ENCODE data around the gene UBE2J2. TPM values are rescaled to one million over a fixed set of nuclear protein-coding genes. Genes with fewer than 3 reads are reported as not detected.

UBE2J2 gene
- total RNA-seq, 1 donor from 2014 or later = 65.1 TPM

GRCh38 chr1:1294250-1294890 is 20.7 kb upstream of the UBE2J2 start:
- TF ChIP-seq CTCF (IDR thresholded peaks at IDR 0.05) = no peak
- Mint-ChIP-seq H3K27me3 (ENCODE audit: unreplicated experiment) (no peaks in the 10 kb centered on the region), H3K27ac (ENCODE audit: unreplicated experiment) (no peak overlapping the region), H3K9me3 (ENCODE audit: unreplicated experiment) (no peaks in the 10 kb centered on the region), H3K4me1 (ENCODE audit: unreplicated experiment) (peaks cover 4% of the 10 kb centered on the region), H3K36me3 (ENCODE audit: unreplicated experiment) (no peaks in the 10 kb centered on the region), H3K4me3 (ENCODE audit: unreplicated experiment) (no peak overlapping the region)
- no peak for DNase-seq (ENCODE audit: extremely low spot score, unreplicated experiment)

- no peak for DNase-seq (ENCODE audit: extremely low spot score, unreplicated experiment)
- no peak for TF ChIP-seq CTCF (IDR thresholded peaks at IDR 0.05)
- no peaks in the 10 kb centered on the region for H3K36me3 Mint-ChIP-seq (ENCODE audit: unreplicated experiment)
- H3K27me3 Mint-ChIP-seq (ENCODE audit: unreplicated experiment) = no peaks in the 10 kb centered on the region
- no peak overlapping the region for H3K4me3 Mint-ChIP-seq (ENCODE audit: unreplicated experiment)
- H3K4me1 Mint-ChIP-seq (ENCODE audit: unreplicated experiment) = peaks cover 4% of the 10 kb centered on the region
- no peaks in the 10 kb centered on the region for H3K9me3 Mint-ChIP-seq (ENCODE audit: unreplicated experiment)
- no peak overlapping the region for H3K27ac Mint-ChIP-seq (ENCODE audit: unreplicated experiment)
Measured at GRCh38 chr1:1293263-1294249, 19.9 kb upstream of the UBE2J2 start.

GRCh38 chr1:1292851-1293250 is 19.2 kb upstream of the UBE2J2 start:
- Mint-ChIP-seq H3K36me3 (ENCODE audit: unreplicated experiment) (no peaks in the 10 kb centered on the region), H3K27ac (ENCODE audit: unreplicated experiment) (no peak overlapping the region), H3K9me3 (ENCODE audit: unreplicated experiment) (no peaks in the 10 kb centered on the region), H3K27me3 (ENCODE audit: unreplicated experiment) (no peaks in the 10 kb centered on the region), H3K4me3 (ENCODE audit: unreplicated experiment) (no peak overlapping the region), H3K4me1 (ENCODE audit: unreplicated experiment) (peaks cover 4% of the 10 kb centered on the region)
- TF ChIP-seq CTCF (IDR thresholded peaks at IDR 0.05) = no peak
- DNase-seq (ENCODE audit: extremely low spot score, unreplicated experiment) = no peak

GRCh38 chr1:1292442-1292779 is 18.8 kb upstream of the UBE2J2 start:
- H3K4me1 Mint-ChIP-seq (ENCODE audit: unreplicated experiment) = peaks cover 4% of the 10 kb centered on the region

More at GRCh38 chr1:1292442-1292779, 18.8 kb upstream of the UBE2J2 start:
- Mint-ChIP-seq H3K4me3 (ENCODE audit: unreplicated experiment) (no peak overlapping the region), H3K27me3 (ENCODE audit: unreplicated experiment) (no peaks in the 10 kb centered on the region), H3K27ac (ENCODE audit: unreplicated experiment) (no peak overlapping the region), H3K36me3 (ENCODE audit: unreplicated experiment) (no peaks in the 10 kb centered on the region), H3K9me3 (ENCODE audit: unreplicated experiment) (no peaks in the 10 kb centered on the region)
- no peak for TF ChIP-seq CTCF (IDR thresholded peaks at IDR 0.05)
- DNase-seq (ENCODE audit: extremely low spot score, unreplicated experiment) = no peak

Data from osteocyte (in vitro differentiated cells).